Neuronal stem cell (in vitro differentiated cells): Measurements from ENCODE around the gene NETO1.

Experiments
- DNase-seq: peaks from one replicate; pipeline ENCODE4 v3.0.0-alpha.2; 2013; ENCODE audit warnings: low spot score
- H2AFZ ChIP-seq: one replicate; pipeline ENCODE4 v1.6.1; 2013; ENCODE audit warnings: mild to moderate bottlenecking, low read length, inconsistent platforms
- H2AK5ac ChIP-seq: 2 replicates; pipeline ENCODE4 v1.6.1; 2013; ENCODE audit warnings: low read depth, mild to moderate bottlenecking, inconsistent platforms, low read length, moderate library complexity, mixed read lengths
- H2BK120ac ChIP-seq: 2 replicates; pipeline ENCODE4 v1.6.1; 2013; ENCODE audit warnings: low read depth, mild to moderate bottlenecking, inconsistent platforms, low read length, moderate library complexity, mixed read lengths
- H2BK12ac ChIP-seq: one replicate; pipeline ENCODE4 v1.6.1; 2013; ENCODE audit warnings: low read length, inconsistent platforms
- H2BK15ac ChIP-seq: 2 replicates; pipeline ENCODE4 v1.6.1; 2013; ENCODE audit warnings: mild to moderate bottlenecking, low read length, inconsistent platforms, mixed read lengths
- H2BK5ac ChIP-seq: one replicate; pipeline ENCODE4 v1.6.1; 2013; ENCODE audit warnings: inconsistent platforms, mild to moderate bottlenecking, low read length, moderate library complexity
- H3K14ac ChIP-seq: one replicate; pipeline ENCODE4 v1.6.1; 2013; ENCODE audit warnings: low read length, inconsistent platforms
- H3K18ac ChIP-seq: 2 replicates; pipeline ENCODE4 v1.6.1; 2013; ENCODE audit warnings: low read length, inconsistent platforms
- H3K23ac ChIP-seq: 2 replicates; pipeline ENCODE4 v1.6.1; 2013; ENCODE audit warnings: low read depth, mild to moderate bottlenecking, mixed read lengths, low read length, inconsistent platforms; ENCODE audit not compliant: poor library complexity
- H3K27ac ChIP-seq: replicated peaks from 3 replicates; pipeline ENCODE4 v1.5.1; 2013; ENCODE audit warnings: low read length, inconsistent platforms
- H3K27me3 ChIP-seq, 3 experiments: 2 replicates each; pipeline ENCODE4 v1.6.1; 2013; ENCODE audit warnings: low read length in 3 of 3, mild to moderate bottlenecking in 2 of 3, inconsistent platforms in 1 of 3, low read depth in 1 of 3, mixed read lengths in 1 of 3, moderate library complexity in 1 of 3; ENCODE audit not compliant: control insufficient read depth in 3 of 3, insufficient read depth in 3 of 3
- H3K36me3 ChIP-seq, 2 donors: replicated peaks in 1 of 2; 2 replicates each; pipeline ENCODE4 v1.6.1; 2013; ENCODE audit warnings: low read length in 2 of 2; ENCODE audit not compliant: control insufficient read depth in 2 of 2, insufficient read depth in 2 of 2
- H3K4ac ChIP-seq: 2 replicates; pipeline ENCODE4 v1.6.1; 2013; ENCODE audit warnings: inconsistent platforms, mild to moderate bottlenecking, low read length, moderate library complexity
- H3K4me1 ChIP-seq, 2 donors: 1 replicate in 1 of 2; 2 replicates in 1 of 2; pipeline ENCODE4 v1.6.1; 2013; ENCODE audit warnings: low read length in 2 of 2, low read depth in 1 of 2; ENCODE audit not compliant: control insufficient read depth in 2 of 2, insufficient read depth in 1 of 2
- H3K4me2 ChIP-seq: one replicate; pipeline ENCODE4 v1.6.1; 2013; ENCODE audit warnings: mild to moderate bottlenecking, low read length, inconsistent platforms; ENCODE audit not compliant: insufficient read depth, poor library complexity, severe bottlenecking
- H3K4me3 ChIP-seq, 2 donors: 2 replicates each; pipeline ENCODE4 v1.5.1; 2013; ENCODE audit warnings: low read length in 2 of 2, mild to moderate bottlenecking in 2 of 2, inconsistent platforms in 1 of 2, moderate library complexity in 1 of 2
- H3K79me1 ChIP-seq: one replicate; pipeline ENCODE4 v1.6.1; 2013; ENCODE audit warnings: low read depth, mild to moderate bottlenecking, inconsistent platforms, low read length, moderate library complexity
- H3K9ac ChIP-seq: one replicate; pipeline ENCODE4 v1.6.1; 2013; ENCODE audit warnings: mild to moderate bottlenecking, low read depth, low read length, inconsistent platforms; ENCODE audit not compliant: poor library complexity
- H3K9me3 ChIP-seq, 2 donors: replicated peaks in 1 of 2; 2 replicates each; pipeline versions ENCODE3 to v1.6.1; 2013; ENCODE audit warnings: low read length in 2 of 2, mild to moderate bottlenecking in 2 of 2, inconsistent platforms in 1 of 2, low read depth in 1 of 2, mixed read lengths in 1 of 2, moderate library complexity in 1 of 2; ENCODE audit not compliant: control insufficient read depth in 2 of 2, insufficient read depth in 1 of 2
- H4K8ac ChIP-seq: one replicate; pipeline ENCODE4 v1.6.1; 2013; ENCODE audit warnings: low read depth, mild to moderate bottlenecking, inconsistent platforms, low read length, moderate library complexity
- H4K91ac ChIP-seq: one replicate; pipeline ENCODE4 v1.6.1; 2013; ENCODE audit warnings: low read length, low read depth, mild to moderate bottlenecking, inconsistent platforms; ENCODE audit not compliant: poor library complexity
- WGBS, 2 donors: extraction: QIAGEN DNeasy Blood & Tissue Kit; methylation state at CpG; one replicate each; pipeline ENCODE4 v1.1.7; 2013; ENCODE audit warnings: missing lambda C conversion rate in 2 of 2, mixed read lengths in 1 of 2; ENCODE audit not compliant: insufficient read length in 2 of 2, insufficient replicate concordance in 1 of 2; ENCODE audit errors: extremely low coverage in 2 of 2; 5-methylcytosine and 5-hydroxymethylcytosine counted together

NETO1 gene

DNA sequence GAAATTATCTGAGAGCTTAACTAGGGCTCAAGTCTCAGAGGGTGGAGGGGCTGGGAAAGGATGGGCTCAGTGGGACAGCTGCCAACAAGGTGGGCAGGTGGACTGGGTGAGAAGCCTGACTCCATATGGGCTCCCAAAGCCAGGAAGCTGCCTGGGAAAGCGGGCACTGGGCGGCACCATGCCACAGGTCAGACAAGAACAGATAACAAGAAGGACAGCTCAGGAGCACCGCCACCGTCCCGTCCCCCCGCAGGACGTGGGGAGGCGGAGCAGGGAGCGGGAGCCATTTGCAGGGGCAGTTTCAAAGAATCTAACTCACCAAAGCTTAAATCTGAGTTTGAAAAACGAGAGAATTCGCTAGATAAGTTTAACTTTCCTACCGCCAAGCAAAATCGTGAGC lies 45.6 kb downstream of the NETO1 start:
- Histone ChIP-seq H2AK5ac (no peak overlapping the region), H2AFZ (no peak overlapping the region), H4K8ac (no peak overlapping the region), H3K27ac (no peak overlapping the region), H3K4me3 (no peak overlapping the region), H3K27me3 (no peaks in the 10 kb centered on the region), H3K23ac (no peak overlapping the region), H3K79me1 (no peaks in the 10 kb centered on the region), H3K4me1 (no peaks in the 10 kb centered on the region), H3K9me3 (no peaks in the 10 kb centered on the region), H2BK12ac (peak overlapping the region; percentile 73), H3K4ac (no peak overlapping the region), H3K14ac (no peak overlapping the region), H2BK120ac (no peak overlapping the region), H3K36me3 (no peaks in the 10 kb centered on the region), H4K91ac (no peak overlapping the region), H3K18ac (no peak overlapping the region), H3K4me2 (no peak overlapping the region), H2BK15ac (no peak overlapping the region), H3K9ac (no peak overlapping the region), H2BK5ac (no peak overlapping the region)
- WGBS, 2 donors: no CpG with 5 or more reads among the region's 13 CpGs
- DNase-seq: no peak

- Histone ChIP-seq H3K9me3 (no peaks in the 10 kb centered on the region), H3K4me3 (no peak overlapping the region), H3K4ac (no peak overlapping the region), H3K27me3 (no peaks in the 10 kb centered on the region), H3K4me2 (no peak overlapping the region), H2AK5ac (no peak overlapping the region), H4K91ac (no peak overlapping the region), H2AFZ (no peak overlapping the region), H3K18ac (no peak overlapping the region), H3K4me1 (no peaks in the 10 kb centered on the region), H4K8ac (no peak overlapping the region), H2BK5ac (no peak overlapping the region), H3K36me3 (no peaks in the 10 kb centered on the region), H3K9ac (no peak overlapping the region), H2BK120ac (no peak overlapping the region), H3K79me1 (no peaks in the 10 kb centered on the region), H2BK12ac (no peak overlapping the region), H3K14ac (no peak overlapping the region), H3K27ac (no peak overlapping the region), H2BK15ac (no peak overlapping the region), H3K23ac (no peak overlapping the region)
- DNase-seq: no peak
- no CpG with 5 or more reads among the region's 7 CpGs for WGBS, 2 donors
These were observed 47.2 kb downstream of the NETO1 start for GRCh38 chr18:72820571-72820970.

DNA sequence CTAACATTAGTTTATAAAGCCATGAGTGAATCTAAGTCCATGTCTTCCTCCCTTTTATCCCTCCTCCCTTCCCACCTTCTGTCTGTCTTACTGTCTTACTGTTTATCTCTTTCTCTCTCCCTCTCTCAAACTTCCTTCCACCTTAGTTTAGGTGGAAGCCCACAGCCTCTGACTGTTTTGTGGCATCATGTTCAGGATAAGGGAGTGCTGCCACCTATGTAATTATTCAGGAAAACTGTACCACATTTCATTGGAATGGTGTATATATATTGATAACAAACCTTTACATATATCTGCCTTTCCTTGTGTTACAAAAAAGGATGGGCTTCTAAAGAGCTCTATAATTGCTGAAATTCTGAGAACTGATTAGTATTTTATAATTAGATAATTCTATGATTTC lies 48.7 kb downstream of the NETO1 start:
- no peak overlapping the region for H4K91ac ChIP-seq
- H3K23ac ChIP-seq: no peak overlapping the region
- no peak overlapping the region for H2AK5ac ChIP-seq
- H3K4me2 ChIP-seq: no peak overlapping the region
- no peaks in the 10 kb centered on the region for H3K9me3 ChIP-seq
- H3K27ac ChIP-seq: no peak overlapping the region
- no peak overlapping the region for H2BK120ac ChIP-seq
- no peak overlapping the region for H2BK5ac ChIP-seq
- no peak for DNase-seq
- H3K18ac ChIP-seq: no peak overlapping the region
- no peaks in the 10 kb centered on the region for H3K36me3 ChIP-seq
- H2BK15ac ChIP-seq: no peak overlapping the region
- no peaks in the 10 kb centered on the region for H3K4me1 ChIP-seq
- no peaks in the 10 kb centered on the region for H3K27me3 ChIP-seq
- H3K79me1 ChIP-seq: no peaks in the 10 kb centered on the region
- no peak overlapping the region for H2BK12ac ChIP-seq
- no peak overlapping the region for H4K8ac ChIP-seq
- H3K4me3 ChIP-seq: no peak overlapping the region
- no peak overlapping the region for H3K14ac ChIP-seq
- H2AFZ ChIP-seq: no peak overlapping the region
- H3K9ac ChIP-seq: no peak overlapping the region
- no peak overlapping the region for H3K4ac ChIP-seq

DNA sequence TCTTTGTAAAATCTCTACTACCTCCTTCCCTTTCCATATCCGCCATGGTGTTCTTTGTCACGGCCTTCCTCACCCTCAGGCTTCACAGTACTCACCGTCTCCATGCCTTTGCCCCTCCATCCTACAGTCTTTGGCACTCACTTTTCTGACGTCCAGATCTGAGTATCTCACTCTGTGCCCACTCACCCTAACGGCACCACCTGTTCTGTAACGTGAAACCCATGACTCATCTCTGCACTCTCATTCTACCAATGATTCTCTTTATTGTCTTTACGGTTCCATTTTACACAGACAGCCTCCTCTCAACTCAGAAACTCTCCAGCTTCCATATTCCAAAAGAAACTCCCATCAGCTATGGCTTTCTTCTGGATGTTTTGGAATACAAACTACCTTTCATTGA lies 56.7 kb downstream of the NETO1 start:
- WGBS, 2 donors: no CpG with 5 or more reads among the region's 7 CpGs
- H3K79me1 ChIP-seq: no peaks in the 10 kb centered on the region
- H2AK5ac ChIP-seq: no peak overlapping the region
- no peak overlapping the region for H3K4me3 ChIP-seq
- H3K23ac ChIP-seq: no peak overlapping the region
- no peak overlapping the region for H2BK12ac ChIP-seq
- no peak overlapping the region for H3K14ac ChIP-seq
- H2BK15ac ChIP-seq: no peak overlapping the region
- no peak overlapping the region for H4K8ac ChIP-seq
- H2BK120ac ChIP-seq: no peak overlapping the region
- H2BK5ac ChIP-seq: no peak overlapping the region
- no peaks in the 10 kb centered on the region for H3K36me3 ChIP-seq
- no peak overlapping the region for H2AFZ ChIP-seq
- H3K4me1 ChIP-seq: no peaks in the 10 kb centered on the region
- H3K27ac ChIP-seq: no peak overlapping the region
- H3K27me3 ChIP-seq: no peaks in the 10 kb centered on the region
- no peak overlapping the region for H3K18ac ChIP-seq
- no peak overlapping the region for H3K9ac ChIP-seq
- DNase-seq: no peak
- H3K9me3 ChIP-seq: no peaks in the 10 kb centered on the region
- H3K4ac ChIP-seq: no peak overlapping the region
- no peak overlapping the region for H4K91ac ChIP-seq
- no peak overlapping the region for H3K4me2 ChIP-seq
